Liver (tissue), 9 donors: ENCODE measurements around the gene PIP5KL1. TPM values are rescaled to one million over a fixed set of nuclear protein-coding genes. Genes with fewer than 3 reads are reported as not detected.

ENCODE experiments used
- DNase-seq: peaks from one replicate; pipeline ENCODE4 v3.0.0-alpha.2; 2017; ENCODE audit warnings: low spot score
- H3K27ac ChIP-seq, 2 donors: one replicate each; pipeline ENCODE4 v1.7.0; 2013; ENCODE audit warnings: inconsistent platforms in 2 of 2, low read length in 2 of 2, control low read depth in 1 of 2, low read depth in 1 of 2, mild to moderate bottlenecking in 1 of 2
- H3K27me3 ChIP-seq, 4 donors: one replicate each; pipeline versions ENCODE4 v1.6.1 to v1.7.0; 2013; ENCODE audit warnings: low read length in 3 of 4, inconsistent platforms in 1 of 4, mild to moderate bottlenecking in 1 of 4, moderate library complexity in 1 of 4; ENCODE audit not compliant: control insufficient read depth in 4 of 4, insufficient read depth in 4 of 4
- H3K36me3 ChIP-seq, 4 donors: one replicate each; pipeline versions ENCODE4 v1.6.1 to v1.7.0; 2013; ENCODE audit warnings: low read length in 3 of 4, mild to moderate bottlenecking in 3 of 4, low read depth in 1 of 4, moderate library complexity in 1 of 4; ENCODE audit not compliant: control insufficient read depth in 4 of 4, insufficient read depth in 3 of 4
- H3K4me1 ChIP-seq, 4 donors: one replicate each; pipeline versions ENCODE4 v1.6.1 to v1.7.0; 2013; ENCODE audit warnings: low read length in 3 of 4, mild to moderate bottlenecking in 3 of 4, moderate library complexity in 1 of 4; ENCODE audit not compliant: control insufficient read depth in 4 of 4, insufficient read depth in 4 of 4
- H3K4me3 ChIP-seq, 3 donors: one replicate each; pipeline versions ENCODE4 v1.6.1 to v1.7.0; 2013; ENCODE audit warnings: low read length in 3 of 3, control low read depth in 1 of 3, low read depth in 1 of 3, mild to moderate bottlenecking in 1 of 3
- H3K9ac ChIP-seq, 2 donors: one replicate each; pipeline ENCODE4 v1.7.0; 2013; ENCODE audit warnings: low read length in 2 of 2, mild to moderate bottlenecking in 2 of 2, moderate library complexity in 2 of 2, control low read depth in 1 of 2, low read depth in 1 of 2
- H3K9me3 ChIP-seq, 4 donors: one replicate each; pipeline versions ENCODE4 v1.6.1 to v1.7.0; 2013; ENCODE audit warnings: low read length in 3 of 4; ENCODE audit not compliant: control insufficient read depth in 4 of 4
- ATF3 ChIP-seq: IDR thresholded peaks from 2 replicates; pipeline ENCODE4 v1.6.1; 2016; ENCODE audit warnings: antibody characterized with exemption
- CTCF ChIP-seq: fragments of 150-350 bp; IDR thresholded peaks from 2 replicates; pipeline ENCODE4 v1.5.1; 2017; ENCODE audit warnings: improper control_type of control experiment, low read depth, low read length; ENCODE audit not compliant: missing input control
- EGR1 ChIP-seq, 2 donors: IDR thresholded peaks; 2 replicates each; pipeline ENCODE4 v1.6.1; 2016 to 2018; ENCODE audit warnings: antibody characterized with exemption in 2 of 2, low read depth in 2 of 2
- FOXA1 ChIP-seq: IDR thresholded peaks from 2 replicates; pipeline ENCODE4 v1.6.1; 2016; ENCODE audit warnings: antibody characterized with exemption
- FOXA2 ChIP-seq: IDR thresholded peaks from 2 replicates; pipeline ENCODE4 v1.6.1; 2016; ENCODE audit warnings: antibody characterized with exemption
- GABPA ChIP-seq, 2 donors: IDR thresholded peaks in 1 of 2; conservative IDR thresholded peaks in 1 of 2; 2 replicates each; pipeline ENCODE4 v1.6.1; 2016; ENCODE audit warnings: antibody characterized with exemption in 2 of 2, mild to moderate bottlenecking in 1 of 2, moderate library complexity in 1 of 2
- HNF4A ChIP-seq, 2 donors: conservative IDR thresholded peaks; 2 replicates each; pipeline ENCODE4 v1.6.1; 2016; ENCODE audit warnings: antibody characterized with exemption in 2 of 2, mild to moderate bottlenecking in 2 of 2
- HNF4G ChIP-seq: IDR thresholded peaks from 2 replicates; pipeline ENCODE4 v1.6.1; 2016; ENCODE audit warnings: antibody characterized with exemption
- JUND ChIP-seq, 2 donors: IDR thresholded peaks; 2 replicates each; pipeline ENCODE4 v1.6.1; 2016; ENCODE audit warnings: antibody characterized with exemption in 2 of 2
- MAX ChIP-seq: IDR thresholded peaks from 2 replicates; pipeline ENCODE4 v1.6.1; 2016; ENCODE audit warnings: antibody characterized with exemption
- NR2F2 ChIP-seq: IDR thresholded peaks from 2 replicates; pipeline ENCODE4 v1.6.1; 2016; ENCODE audit warnings: antibody characterized with exemption
- RAD21 ChIP-seq, 2 donors: IDR thresholded peaks; 2 replicates each; pipeline ENCODE4 v1.6.1; 2016; ENCODE audit warnings: antibody characterized with exemption in 2 of 2, mild to moderate bottlenecking in 2 of 2
- REST ChIP-seq: IDR thresholded peaks from 2 replicates; pipeline ENCODE4 v1.6.1; 2016; ENCODE audit warnings: antibody characterized with exemption, mild to moderate bottlenecking
- RXRA ChIP-seq, 2 donors: IDR thresholded peaks; 2 replicates each; pipeline ENCODE4 v1.6.1; 2017 to 2018; ENCODE audit warnings: antibody characterized with exemption in 2 of 2, mild to moderate bottlenecking in 1 of 2
- SP1 ChIP-seq: IDR thresholded peaks from 2 replicates; pipeline ENCODE4 v1.6.1; 2018; ENCODE audit warnings: antibody characterized with exemption, mild to moderate bottlenecking
- TAF1 ChIP-seq: conservative IDR thresholded peaks from 2 replicates; pipeline ENCODE4 v1.6.1; 2016; ENCODE audit warnings: antibody characterized with exemption, mild to moderate bottlenecking
- YY1 ChIP-seq: IDR thresholded peaks from 2 replicates; pipeline ENCODE4 v1.6.1; 2016; ENCODE audit warnings: antibody characterized with exemption, mild to moderate bottlenecking
- ZBTB33 ChIP-seq: IDR thresholded peaks from 2 replicates; pipeline ENCODE4 v1.6.1; 2016; ENCODE audit warnings: antibody characterized with exemption
- WGBS: extraction: QIAGEN DNeasy Blood & Tissue Kit; methylation state at CpG from one replicate; pipeline ENCODE4 v1.1.7; 2013; 5-methylcytosine and 5-hydroxymethylcytosine counted together
- polyA plus RNA-seq, 2 donors: library from polyadenylated mRNA; stranded (reverse) in 1 of 2; unstranded in 1 of 2; fragments of 200-250 nt in 1 of 2; fragments of >200 nt in 1 of 2; fragmentation: Nextera tagmentation in 1 of 2; extraction: Ambion mirVana in 1 of 2; gene quantifications; one replicate each; pipeline versions ENCODE4 v1.2.1 to v1.2.3, GENCODE V29; 2013 to 2015
- total RNA-seq, 2 donors: library from RNA; depleted of rRNA; stranded (reverse); fragments of >200 nt; gene quantifications; one replicate each; pipeline ENCODE4 v1.2.3, GENCODE V29; 2014
- donor health status: healthy.
- donor health status: healthy.
- donor health status: healthy.
- donor health status: healthy.
- donor health status: healthy.

The PIP5KL1 gene
- total and polyA plus RNA-seq, 4 donors = 0.06 to 1.5 (median 0.49) TPM

- no peak overlapping the region for H3K9ac ChIP-seq
- no peaks in the 10 kb centered on the region for H3K9me3 ChIP-seq
- TF ChIP-seq RAD21 (IDR thresholded peaks at IDR 0.05) = no peak
- WGBS = 85% methylated on average over 22 of the region's 22 CpGs
- H3K4me1 ChIP-seq = peaks cover 0 to 19% (median 10%) of the 10 kb centered on the region in 4 donors
- H3K4me3 ChIP-seq = no peak overlapping the region
- no peak for DNase-seq
- no peaks in the 10 kb centered on the region for H3K36me3 ChIP-seq
- peaks cover 0 to 7% (median 0%) of the 10 kb centered on the region in 4 donors for H3K27me3 ChIP-seq
- H3K27ac ChIP-seq = no peak overlapping the region
Observed at GRCh38 chr9:127924736-127925444, 5.7 kb downstream of the PIP5KL1 start.

GRCh38 chr9:127923771-127924170 is 6.8 kb downstream of the PIP5KL1 start:
- Histone ChIP-seq H3K4me3 (no peak overlapping the region), H3K27me3 (peaks cover 0 to 7% (median 0%) of the 10 kb centered on the region in 4 donors), H3K9me3 (no peaks in the 10 kb centered on the region), H3K4me1 (peaks cover 0 to 19% (median 10%) of the 10 kb centered on the region in 4 donors), H3K36me3 (no peaks in the 10 kb centered on the region), H3K9ac (no peak overlapping the region), H3K27ac (no peak overlapping the region)
- WGBS = 70% methylated on average over 8 of the region's 8 CpGs
- no peak for TF ChIP-seq RXRA (IDR thresholded peaks at IDR 0.05)
- TF ChIP-seq EGR1 (IDR thresholded peaks at IDR 0.05; ENCODE audit: low read depth in 2 of 2) = no peak
- TF ChIP-seq REST = no peak
- no peak for TF ChIP-seq SP1
- no peak for TF ChIP-seq ATF3
- TF ChIP-seq FOXA1 = no peak
- TF ChIP-seq GABPA (IDR thresholded peaks at IDR 0.05 in 1 of 2, conservative IDR thresholded peaks at IDR 0.05 in 1 of 2) = no peak
- TF ChIP-seq FOXA2 = no peak
- TF ChIP-seq HNF4G = no peak
- TF ChIP-seq RAD21 (IDR thresholded peaks at IDR 0.05) = no peak
- no peak for TF ChIP-seq HNF4A (conservative IDR thresholded peaks at IDR 0.05)
- no peak for TF ChIP-seq NR2F2
- TF ChIP-seq TAF1 = no peak
- no peak for TF ChIP-seq YY1
- TF ChIP-seq ZBTB33 = no peak
- no peak for TF ChIP-seq MAX
- TF ChIP-seq CTCF = no peak
- TF ChIP-seq JUND (IDR thresholded peaks at IDR 0.05) = no peak
- no peak for DNase-seq
